Heart left ventricle (tissue), 13 donors: Measurements from ENCODE around the gene PYGM.

ENCODE experiments used
- POLR2A ChIP-seq, 2 donors: fragments of 450-650 bp; IDR thresholded peaks; one replicate each; pipeline ENCODE4 v1.6.1; 2017; ENCODE audit warnings: antibody characterized with exemption in 2 of 2, mild to moderate bottlenecking in 2 of 2, moderate library complexity in 2 of 2
- TF ChIP-seq, protein P1 (sequence below), 12 donors: fragments of 200-600 bp; sonication (generic) in 4 of 12; IDR thresholded peaks; one replicate each; pipeline versions ENCODE4 v1.5.0 to v1.8.0; 2018 to 2022; ENCODE audit warnings: antibody characterized with exemption in 12 of 12, mild to moderate bottlenecking in 5 of 12
- donor health status: ischemic (EF 13 %, LVEDD 7.1; RV severe dilation, severe dysfunction).
- donor health status: DM: no; HTN: yes; CAD: no.
- donor health status: DM: no; HTN: no; CAD: no.
- donor health status: ischemic (EF 25% LVEDD 6.9; RV normal size, moderate dysfunction).
- donor health status: ischemic (EF 25% LVEDD 5.7; RV mildly dilated, moderate dysfunction).
- donor health status: ischemic (EF 35%, LVEDD 5.7; RV mildly dilated, moderate dysfunction).
- donor health status: nonischemic (EF 11% LVEDD 7.7; RV severe dilation, severe dysfunction).
- donor health status: DM: yes; HTN: yes; CAD: no.
- donor health status: PGD.
- donor health status: ischemic (EF 29% LVEDD 5.4; RV normal size, mild dysfunction).
- donor health status: nonischemic (EF 23%, LVEDD 6.1; RV moderate dilation, normal function).

DNA sequence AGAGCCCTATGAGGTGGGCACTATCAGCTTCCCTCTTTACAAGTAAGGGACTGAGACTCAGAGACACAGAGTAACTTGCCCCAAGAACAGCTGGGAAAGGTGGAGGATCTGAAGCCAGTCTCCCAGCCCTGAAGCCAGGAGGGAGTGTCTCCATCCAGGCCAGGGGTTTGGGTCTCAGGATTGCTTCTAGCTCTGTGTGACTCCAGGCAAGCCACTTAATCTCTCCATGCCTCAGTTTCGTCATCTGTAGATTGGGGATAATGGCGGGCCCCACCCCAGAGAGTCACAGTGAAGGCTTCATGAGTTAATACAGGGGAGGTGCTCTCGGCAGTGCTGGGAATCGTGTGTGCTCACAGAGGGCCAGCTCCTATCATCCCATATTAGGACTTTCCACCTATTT is 32.7 kb upstream of the PYGM start:
- TF ChIP-seq, protein P1, sequence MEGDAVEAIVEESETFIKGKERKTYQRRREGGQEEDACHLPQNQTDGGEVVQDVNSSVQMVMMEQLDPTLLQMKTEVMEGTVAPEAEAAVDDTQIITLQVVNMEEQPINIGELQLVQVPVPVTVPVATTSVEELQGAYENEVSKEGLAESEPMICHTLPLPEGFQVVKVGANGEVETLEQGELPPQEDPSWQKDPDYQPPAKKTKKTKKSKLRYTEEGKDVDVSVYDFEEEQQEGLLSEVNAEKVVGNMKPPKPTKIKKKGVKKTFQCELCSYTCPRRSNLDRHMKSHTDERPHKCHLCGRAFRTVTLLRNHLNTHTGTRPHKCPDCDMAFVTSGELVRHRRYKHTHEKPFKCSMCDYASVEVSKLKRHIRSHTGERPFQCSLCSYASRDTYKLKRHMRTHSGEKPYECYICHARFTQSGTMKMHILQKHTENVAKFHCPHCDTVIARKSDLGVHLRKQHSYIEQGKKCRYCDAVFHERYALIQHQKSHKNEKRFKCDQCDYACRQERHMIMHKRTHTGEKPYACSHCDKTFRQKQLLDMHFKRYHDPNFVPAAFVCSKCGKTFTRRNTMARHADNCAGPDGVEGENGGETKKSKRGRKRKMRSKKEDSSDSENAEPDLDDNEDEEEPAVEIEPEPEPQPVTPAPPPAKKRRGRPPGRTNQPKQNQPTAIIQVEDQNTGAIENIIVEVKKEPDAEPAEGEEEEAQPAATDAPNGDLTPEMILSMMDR (IDR thresholded peaks at IDR 0.05) = no peak
- no peak for TF ChIP-seq POLR2A (IDR thresholded peaks at IDR 0.05)
